UCSD-AML1 (cell line): ENCODE results near the gene CENATAC.
"Not testable (repeated sequence)": the region's sequence is repeated elsewhere in the genome, so short reads cannot be mapped to it uniquely, and the experiment has no call there.

Experiments used
- DNase-seq: peaks from one replicate; lab custom pipeline; 2025; ENCODE audit not compliant: unreplicated experiment; lab: John Stamatoyannopoulos, UW

Gene CENATAC

GRCh38 chr11:118997627-118998387 lies at the start of gene CENATAC:
TSS of gene CENATAC (plus strand) at chr11:118998138. CDS start at chr11:118998198, 60 bp downstream.
- DNase-seq: peak; percentile 95

- no peak for DNase-seq
These were observed 44.7 kb upstream of the CENATAC start for GRCh38 chr11:118953265-118953664.

- not testable (repeated sequence) for DNase-seq
These were observed 44.0 kb upstream of the CENATAC start for GRCh38 chr11:118953976-118954375.

- peak; percentile 84 for DNase-seq
These were observed 41.7 kb upstream of the CENATAC start, which contains the start of gene UPK2 for GRCh38 chr11:118956094-118956846. TSS of gene UPK2 (plus strand) at chr11:118956298. CDS start at chr11:118956351, 53 bp downstream.

GRCh38 chr11:118956847-118957469 lies 41.0 kb upstream of the CENATAC start:
- no peak for DNase-seq

GRCh38 chr11:118957549-118957948 lies 40.4 kb upstream of the CENATAC start:
- no peak for DNase-seq

GRCh38 chr11:118957968-118958367 lies 40.0 kb upstream of the CENATAC start:
- no peak for DNase-seq

- no peak for DNase-seq
These were observed 39.4 kb upstream of the CENATAC start for GRCh38 chr11:118958577-118958976.

- no peak for DNase-seq
These were observed 36.7 kb upstream of the CENATAC start for GRCh38 chr11:118961189-118961588.

GRCh38 chr11:118961591-118961990 lies 36.3 kb upstream of the CENATAC start:
- DNase-seq: no peak

GRCh38 chr11:118969508-118969907 lies 28.4 kb upstream of the CENATAC start:
- DNase-seq: not testable (repeated sequence)

GRCh38 chr11:118971646-118972045 lies 26.3 kb upstream of the CENATAC start, which contains the start of gene FOXR1:
TSS of gene FOXR1 (plus strand) at chr11:118971761. CDS start at chr11:118971932, 171 bp downstream.
- no peak for DNase-seq

GRCh38 chr11:118973985-118974384 lies 24.0 kb upstream of the CENATAC start:
- no peak for DNase-seq

- DNase-seq: no peak
These were observed 21.9 kb upstream of the CENATAC start for GRCh38 chr11:118975771-118976709.

GRCh38 chr11:118979434-118979833 lies 18.5 kb upstream of the CENATAC start:
- DNase-seq: no peak

GRCh38 chr11:118980191-118980881 lies 17.6 kb upstream of the CENATAC start:
- DNase-seq: peak; percentile 50

- not testable (repeated sequence) for DNase-seq
These were observed 13.6 kb upstream of the CENATAC start for GRCh38 chr11:118984337-118984736.

- no peak for DNase-seq
These were observed 13.1 kb upstream of the CENATAC start for GRCh38 chr11:118984825-118985224.

- no peak for DNase-seq
These were observed 9.7 kb upstream of the CENATAC start for GRCh38 chr11:118988280-118988679.
